Stimulated activated CD4-positive, alpha-beta T cell treated with anti-CD3 and anti-CD28 coated beads, Interleukin-4, amount 100 ng/mL, for 48 hours (primary cell): ENCODE measurements around the gene MAP3K7.
"Not testable (repeated sequence)": the region's sequence is repeated elsewhere in the genome, so short reads cannot be mapped to it uniquely, and the experiment has no call there.

Experiments used
- DNase-seq, 2 donors: peaks; one replicate each; pipeline ENCODE4 v3.0.0-alpha.2; 2020; ENCODE audit warnings: low read depth in 2 of 2

The MAP3K7 gene

GRCh38 chr6:90578894-90579549 lies 7.8 kb downstream of the MAP3K7 start:
- no peak for DNase-seq

GRCh38 chr6:90575267-90575666 lies 11.6 kb downstream of the MAP3K7 start:
- no peak for DNase-seq

- DNase-seq = no peak
Observed at GRCh38 chr6:90574610-90575009, 12.3 kb downstream of the MAP3K7 start.

- no peak for DNase-seq
Observed at GRCh38 chr6:90573624-90574023, 13.2 kb downstream of the MAP3K7 start.

GRCh38 chr6:90572856-90573255 lies 14.0 kb downstream of the MAP3K7 start:
- DNase-seq = no peak

GRCh38 chr6:90569223-90569622 lies 17.6 kb downstream of the MAP3K7 start:
- DNase-seq = no peak

- DNase-seq = not testable (repeated sequence)
Observed at GRCh38 chr6:90567682-90568081, 19.2 kb downstream of the MAP3K7 start.

GRCh38 chr6:90562341-90562740 lies 24.5 kb downstream of the MAP3K7 start:
- not testable (repeated sequence) for DNase-seq

- no peak for DNase-seq
Observed at GRCh38 chr6:90559931-90560330, 26.9 kb downstream of the MAP3K7 start.

- DNase-seq = no peak
Observed at GRCh38 chr6:90557006-90557405, 29.9 kb downstream of the MAP3K7 start.

GRCh38 chr6:90547991-90548390 lies 38.9 kb downstream of the MAP3K7 start:
- DNase-seq = no peak

GRCh38 chr6:90547079-90547478 lies 39.8 kb downstream of the MAP3K7 start:
- DNase-seq = no peak

- no peak for DNase-seq
Observed at GRCh38 chr6:90545448-90545847, 41.4 kb downstream of the MAP3K7 start.

- DNase-seq = no peak
Observed at GRCh38 chr6:90544741-90545140, 42.1 kb downstream of the MAP3K7 start.

GRCh38 chr6:90544081-90544480 lies 42.8 kb downstream of the MAP3K7 start:
- DNase-seq = no peak

- no peak for DNase-seq
Observed at GRCh38 chr6:90541221-90541620, 45.7 kb downstream of the MAP3K7 start.

- DNase-seq = no peak
Observed at GRCh38 chr6:90538278-90539046, 48.4 kb downstream of the MAP3K7 start.

GRCh38 chr6:90537723-90538258 lies 49.1 kb downstream of the MAP3K7 start:
- no peak for DNase-seq

GRCh38 chr6:90537027-90537426 lies 49.8 kb downstream of the MAP3K7 start:
- no peak for DNase-seq

- no peak for DNase-seq
Observed at GRCh38 chr6:90536520-90536919, 50.4 kb downstream of the MAP3K7 start.

GRCh38 chr6:90534337-90535025 lies 52.4 kb downstream of the MAP3K7 start:
- DNase-seq = no peak

GRCh38 chr6:90533615-90534336 lies 53.1 kb downstream of the MAP3K7 start:
- no peak for DNase-seq
